ENCODE measurements around the gene SPATA24.
A peak's percentile ranks its signal among the peaks of the same experiment; 100 is the strongest.
"Not testable (repeated sequence)": the region's sequence is repeated elsewhere in the genome, so short reads cannot be mapped to it uniquely, and the experiment has no call there.

Gene SPATA24

GRCh38 chr5:139416651-139417050 is 12.8 kb upstream of the SPATA24 start:
- DNase-seq (ENCODE audit: low spot score), result no peak

GRCh38 chr5:139415869-139416268 is 12.0 kb upstream of the SPATA24 start:
- no peak for DNase-seq (ENCODE audit: low spot score)

GRCh38 chr5:139415221-139415861 is 11.5 kb upstream of the SPATA24 start:
- DNase-seq (ENCODE audit: low spot score), result no peak

GRCh38 chr5:139414581-139415130 is 10.8 kb upstream of the SPATA24 start:
- no peak for DNase-seq (ENCODE audit: low spot score)

GRCh38 chr5:139413963-139414362 is 10.1 kb upstream of the SPATA24 start:
- no peak for DNase-seq (ENCODE audit: low spot score)

- DNase-seq (ENCODE audit: low spot score), result no peak
These were observed 9.3 kb upstream of the SPATA24 start for GRCh38 chr5:139413153-139413552.

GRCh38 chr5:139410993-139411828 is 7.3 kb upstream of the SPATA24 start:
- no peak for DNase-seq (ENCODE audit: low spot score)

GRCh38 chr5:139410121-139410992 is 6.5 kb upstream of the SPATA24 start:
- no peak for DNase-seq (ENCODE audit: low spot score)

- not testable (repeated sequence) for DNase-seq (ENCODE audit: low spot score)
These were observed 5.2 kb upstream of the SPATA24 start for GRCh38 chr5:139409116-139409515.

GRCh38 chr5:139408191-139408590 is 4.3 kb upstream of the SPATA24 start:
- DNase-seq (ENCODE audit: low spot score), result no peak

GRCh38 chr5:139407517-139407916 is 3.6 kb upstream of the SPATA24 start:
- no peak for DNase-seq (ENCODE audit: low spot score)

GRCh38 chr5:139406963-139407362 is 3.1 kb upstream of the SPATA24 start:
- no peak for DNase-seq (ENCODE audit: low spot score)

GRCh38 chr5:139404484-139404840 is 573 bp upstream of the SPATA24 start:
- no peak for DNase-seq (ENCODE audit: low spot score)

- no peak for DNase-seq (ENCODE audit: low spot score)
These were observed 487 bp downstream of the SPATA24 start for GRCh38 chr5:139403418-139403786.

GRCh38 chr5:139402561-139403158 is 1.2 kb downstream of the SPATA24 start:
- peak; percentile 48 for DNase-seq (ENCODE audit: low spot score)

- no peak for DNase-seq (ENCODE audit: low spot score)
These were observed 2.3 kb downstream of the SPATA24 start for GRCh38 chr5:139401546-139401945.

- no peak for DNase-seq (ENCODE audit: low spot score)
These were observed 4.3 kb downstream of the SPATA24 start for GRCh38 chr5:139399501-139400121.

GRCh38 chr5:139397921-139398320 is 6.0 kb downstream of the SPATA24 start:
- no peak for DNase-seq (ENCODE audit: low spot score)

- no peak for DNase-seq (ENCODE audit: low spot score)
These were observed 7.2 kb downstream of the SPATA24 start for GRCh38 chr5:139396691-139397090.

GRCh38 chr5:139395844-139396640 is 7.8 kb downstream of the SPATA24 start:
- DNase-seq (ENCODE audit: low spot score), result no peak
